Fibroblast of the aortic adventitia (primary cell): ENCODE measurements around the gene KCNF1. TPM values are rescaled to one million over a fixed set of nuclear protein-coding genes. Genes with fewer than 3 reads are reported as not detected.

Source experiments
- DNase-seq: peaks from one replicate; pipeline ENCODE4 v3.0.0-alpha.2; 2010; ENCODE audit warnings: low read depth
- H3K4me3 ChIP-seq: 2 replicates; pipeline ENCODE4 v1.5.1; 2011; ENCODE audit warnings: low read depth, mild to moderate bottlenecking, control low read depth, low read length, moderate library complexity
- CTCF ChIP-seq: IDR thresholded peaks from 2 replicates; pipeline ENCODE4 v1.5.1; 2011; ENCODE audit warnings: mild to moderate bottlenecking, low read length, control low read depth, inconsistent platforms; ENCODE audit not compliant: insufficient read depth
- total RNA-seq: library from RNA; depleted of rRNA; stranded (reverse); fragments of >200 nt; gene quantifications from 2 replicates; pipeline ENCODE4 v1.2.3, GENCODE V29; 2012; ENCODE audit warnings: low replicate concordance

KCNF1 gene
- total RNA-seq, 1 donor = not detected

GRCh38 chr2:10892796-10893350 is 18.9 kb upstream of the KCNF1 start:
- H3K4me3 ChIP-seq = no peak overlapping the region
- no peak for DNase-seq
- no peak for TF ChIP-seq CTCF

- TF ChIP-seq CTCF = no peak
- DNase-seq = no peak
- H3K4me3 ChIP-seq = no peak overlapping the region
Measured at GRCh38 chr2:10894264-10894935, 17.3 kb upstream of the KCNF1 start.

- TF ChIP-seq CTCF = no peak
- no peak for DNase-seq
- no peak overlapping the region for H3K4me3 ChIP-seq
Measured at GRCh38 chr2:10895231-10895630, 16.5 kb upstream of the KCNF1 start.

GRCh38 chr2:10897956-10898355 is 13.8 kb upstream of the KCNF1 start:
- no peak for TF ChIP-seq CTCF
- H3K4me3 ChIP-seq = no peak overlapping the region
- no peak for DNase-seq

GRCh38 chr2:10900216-10901109 is 11.3 kb upstream of the KCNF1 start:
- DNase-seq = no peak
- H3K4me3 ChIP-seq = no peak overlapping the region
- TF ChIP-seq CTCF = no peak

GRCh38 chr2:10901160-10901939 is 10.4 kb upstream of the KCNF1 start:
- no peak overlapping the region for H3K4me3 ChIP-seq
- DNase-seq = no peak
- no peak for TF ChIP-seq CTCF
